Liver (tissue), 3 donors: ENCODE measurements around the gene FBP2.

ENCODE experiments used
- ATF3 ChIP-seq: IDR thresholded peaks from 2 replicates; pipeline ENCODE4 v1.6.1; 2016; ENCODE audit warnings: antibody characterized with exemption
- CTCF ChIP-seq: fragments of 150-350 bp; IDR thresholded peaks from 2 replicates; pipeline ENCODE4 v1.5.1; 2017; ENCODE audit warnings: improper control_type of control experiment, low read depth, low read length; ENCODE audit not compliant: missing input control
- HNF4A ChIP-seq, 2 donors: conservative IDR thresholded peaks; 2 replicates each; pipeline ENCODE4 v1.6.1; 2016; ENCODE audit warnings: antibody characterized with exemption in 2 of 2, mild to moderate bottlenecking in 2 of 2
- JUND ChIP-seq, 2 donors: IDR thresholded peaks; 2 replicates each; pipeline ENCODE4 v1.6.1; 2016; ENCODE audit warnings: antibody characterized with exemption in 2 of 2
- MAX ChIP-seq: IDR thresholded peaks from 2 replicates; pipeline ENCODE4 v1.6.1; 2016; ENCODE audit warnings: antibody characterized with exemption
- RAD21 ChIP-seq, 2 donors: IDR thresholded peaks; 2 replicates each; pipeline ENCODE4 v1.6.1; 2016; ENCODE audit warnings: antibody characterized with exemption in 2 of 2, mild to moderate bottlenecking in 2 of 2
- RXRA ChIP-seq, 2 donors: IDR thresholded peaks; 2 replicates each; pipeline ENCODE4 v1.6.1; 2017 to 2018; ENCODE audit warnings: antibody characterized with exemption in 2 of 2, mild to moderate bottlenecking in 1 of 2
- SP1 ChIP-seq: IDR thresholded peaks from 2 replicates; pipeline ENCODE4 v1.6.1; 2018; ENCODE audit warnings: antibody characterized with exemption, mild to moderate bottlenecking
- TAF1 ChIP-seq: conservative IDR thresholded peaks from 2 replicates; pipeline ENCODE4 v1.6.1; 2016; ENCODE audit warnings: antibody characterized with exemption, mild to moderate bottlenecking
- YY1 ChIP-seq: IDR thresholded peaks from 2 replicates; pipeline ENCODE4 v1.6.1; 2016; ENCODE audit warnings: antibody characterized with exemption, mild to moderate bottlenecking
- ZBTB33 ChIP-seq: IDR thresholded peaks from 2 replicates; pipeline ENCODE4 v1.6.1; 2016; ENCODE audit warnings: antibody characterized with exemption
- donor health status: healthy.
- donor health status: healthy.

GRCh38 chr9:94630833-94631232 lies 37.2 kb upstream of the FBP2 start:
- TF ChIP-seq CTCF, result no peak
- TF ChIP-seq JUND (IDR thresholded peaks at IDR 0.05), result no peak
- no peak for TF ChIP-seq YY1
- TF ChIP-seq HNF4A (conservative IDR thresholded peaks at IDR 0.05), result no peak
- no peak for TF ChIP-seq TAF1
- TF ChIP-seq RXRA (IDR thresholded peaks at IDR 0.05), result no peak
- TF ChIP-seq SP1, result no peak
- TF ChIP-seq ZBTB33, result no peak
- no peak for TF ChIP-seq RAD21 (IDR thresholded peaks at IDR 0.05)
- TF ChIP-seq ATF3, result no peak
- TF ChIP-seq MAX, result no peak
